Subcutaneous abdominal adipose tissue (tissue), 5 donors: Measurements from ENCODE around the gene GTF2H2C.
A peak's percentile ranks its signal among the peaks of the same experiment; 100 is the strongest.
"Not testable (repeated sequence)": the region's sequence is repeated elsewhere in the genome, so short reads cannot be mapped to it uniquely, and the experiment has no call there.

Experiments used
- H3K27ac ChIP-seq: one replicate; pipeline ENCODE4 v1.7.0; 2013; ENCODE audit warnings: low read depth, mild to moderate bottlenecking, inconsistent platforms, low read length, moderate library complexity
- H3K27me3 ChIP-seq, 5 donors: one replicate each; pipeline ENCODE4 v1.7.0; 2013; ENCODE audit warnings: low read length in 5 of 5, inconsistent platforms in 1 of 5; ENCODE audit not compliant: control insufficient read depth in 5 of 5, insufficient read depth in 4 of 5
- H3K36me3 ChIP-seq, 5 donors: one replicate each; pipeline ENCODE4 v1.7.0; 2013; ENCODE audit warnings: low read length in 5 of 5; ENCODE audit not compliant: control insufficient read depth in 5 of 5, insufficient read depth in 5 of 5
- H3K4me1 ChIP-seq, 5 donors: one replicate each; pipeline ENCODE4 v1.7.0; 2013; ENCODE audit warnings: low read length in 5 of 5, mild to moderate bottlenecking in 3 of 5, moderate library complexity in 1 of 5; ENCODE audit not compliant: control insufficient read depth in 5 of 5, insufficient read depth in 5 of 5
- H3K4me3 ChIP-seq, 5 donors: one replicate each; pipeline ENCODE4 v1.7.0; 2013; ENCODE audit warnings: low read length in 5 of 5, low read depth in 1 of 5
- H3K9ac ChIP-seq, 5 donors: one replicate each; pipeline ENCODE4 v1.7.0; 2013; ENCODE audit warnings: low read length in 5 of 5, mild to moderate bottlenecking in 4 of 5, moderate library complexity in 3 of 5
- H3K9me3 ChIP-seq, 5 donors: one replicate each; pipeline ENCODE4 v1.7.0; 2013; ENCODE audit warnings: low read length in 5 of 5; ENCODE audit not compliant: control insufficient read depth in 5 of 5
- donor health status: healthy.
- donor health status: healthy.
- donor health status: healthy.
- donor health status: healthy.
- donor health status: healthy.

GTF2H2C gene

DNA sequence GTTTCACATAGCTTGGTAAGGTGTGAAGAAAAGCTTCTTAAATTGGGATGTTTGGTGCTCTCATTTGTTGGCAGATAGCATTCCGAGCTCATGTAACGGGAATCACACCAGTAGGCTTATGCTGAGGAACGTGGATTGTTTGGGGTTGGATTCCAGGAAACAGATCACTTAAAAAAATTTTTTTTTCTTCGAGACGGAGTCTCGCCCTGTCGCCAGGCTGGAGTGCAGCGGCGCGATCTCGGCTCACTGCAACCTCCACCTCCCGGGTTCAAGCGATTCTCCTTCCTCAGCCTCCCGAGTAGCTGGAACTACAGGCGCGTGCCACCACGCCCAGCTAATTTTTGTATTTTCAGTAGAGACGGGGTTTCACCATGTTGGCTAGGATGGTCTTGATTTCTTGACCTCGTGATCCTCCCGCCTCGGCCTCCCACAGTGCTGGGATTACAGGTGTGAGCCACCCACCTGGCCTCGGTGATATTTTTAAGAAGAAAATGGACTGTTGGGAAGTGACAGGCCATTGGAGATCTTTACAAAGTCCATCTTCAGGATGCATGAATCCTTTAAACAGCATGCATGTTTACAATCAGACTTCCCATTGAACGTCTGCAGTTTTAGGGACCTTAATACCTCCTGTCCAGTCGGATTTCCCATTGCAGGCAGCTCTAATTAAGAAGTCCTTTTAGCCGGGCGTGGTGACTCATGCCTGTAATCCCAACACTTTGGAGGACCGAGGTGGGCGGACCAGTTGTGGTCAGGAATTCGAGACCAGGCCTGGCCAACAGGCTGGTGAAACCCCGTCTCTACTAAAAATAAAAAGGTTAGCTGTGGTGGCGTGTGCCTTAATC, 818 bp downstream of the GTF2H2C start:
- H3K27ac ChIP-seq, H3K4me1 ChIP-seq, H3K9ac ChIP-seq, H3K27me3 ChIP-seq, H3K36me3 ChIP-seq, H3K9me3 ChIP-seq: not testable (repeated sequence)
- peak overlapping the region in 2 of 5 donors; percentile 40 to 44 for H3K4me3 ChIP-seq

- H3K9ac ChIP-seq, H3K27me3 ChIP-seq, H3K4me3 ChIP-seq, H3K9me3 ChIP-seq, H3K4me1 ChIP-seq, H3K36me3 ChIP-seq, H3K27ac ChIP-seq: not testable (repeated sequence)
These were observed 6.2 kb downstream of the GTF2H2C start for GRCh38 chr5:69566172-69566571.

- H3K4me1 ChIP-seq, H3K9me3 ChIP-seq, H3K4me3 ChIP-seq, H3K9ac ChIP-seq, H3K36me3 ChIP-seq, H3K27me3 ChIP-seq, H3K27ac ChIP-seq: not testable (repeated sequence)
These were observed 8.1 kb downstream of the GTF2H2C start for GRCh38 chr5:69568072-69568471.

- not testable (repeated sequence) for H3K4me3 ChIP-seq, H3K9me3 ChIP-seq, H3K27ac ChIP-seq, H3K27me3 ChIP-seq, H3K4me1 ChIP-seq, H3K36me3 ChIP-seq, H3K9ac ChIP-seq
These were observed 23.4 kb downstream of the GTF2H2C start for GRCh38 chr5:69583356-69583755.

DNA sequence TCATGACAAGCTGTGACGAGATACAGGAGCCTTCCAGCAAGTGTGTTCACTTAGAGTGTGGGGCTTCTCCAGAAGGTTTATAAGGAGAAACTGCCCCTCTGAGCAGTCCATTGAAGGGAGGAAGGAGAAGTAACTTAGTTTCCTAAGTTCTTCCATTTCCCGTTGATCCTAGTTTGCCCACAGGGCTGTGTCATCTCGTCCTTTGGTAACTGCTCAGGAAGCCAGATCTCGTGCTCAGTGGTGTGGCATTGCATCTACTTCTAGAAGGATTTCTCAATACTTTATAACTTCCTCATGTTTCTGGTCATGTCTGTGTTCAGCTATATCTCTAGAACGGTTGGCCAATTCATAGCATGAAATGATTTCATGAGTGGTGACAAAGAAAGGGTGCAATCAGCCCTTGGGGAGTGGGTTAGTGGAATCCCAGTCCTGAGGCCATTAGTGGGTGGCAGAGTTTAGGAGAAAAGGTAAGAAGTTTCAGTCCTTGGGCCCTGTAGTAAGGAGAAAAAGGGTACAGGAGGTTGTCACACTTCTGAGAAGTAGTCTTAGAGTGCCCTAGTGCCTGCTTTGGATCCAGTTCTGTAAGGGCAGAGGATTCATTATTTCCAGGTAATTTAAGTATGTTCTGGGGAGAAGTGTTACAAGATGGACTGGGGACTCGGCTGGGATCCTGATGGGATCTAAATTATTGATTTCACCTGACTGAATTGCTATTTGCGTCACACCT, 36.3 kb downstream of the GTF2H2C start:
- H3K9me3 ChIP-seq, H3K9ac ChIP-seq, H3K4me1 ChIP-seq, H3K27ac ChIP-seq, H3K27me3 ChIP-seq, H3K36me3 ChIP-seq, H3K4me3 ChIP-seq: not testable (repeated sequence)

DNA sequence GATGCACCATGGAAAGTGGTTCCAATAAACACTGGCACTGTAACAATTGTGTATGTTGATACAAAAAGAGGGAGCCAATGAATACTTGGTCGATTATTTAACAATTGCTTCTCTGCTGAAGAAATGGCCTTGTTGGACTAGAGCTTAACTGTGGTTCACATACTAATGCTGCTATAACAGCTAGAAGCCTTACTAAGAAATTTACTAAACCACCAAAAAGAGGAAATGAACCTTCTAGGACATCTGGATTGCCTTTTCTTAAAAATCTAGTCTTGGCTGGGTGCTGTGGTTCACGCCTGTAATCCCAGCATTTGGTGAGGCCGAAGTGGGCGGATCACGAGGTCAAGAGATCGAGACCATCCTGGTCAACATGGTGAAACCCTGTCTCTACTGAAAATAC, 42.0 kb downstream of the GTF2H2C start:
- not testable (repeated sequence) for H3K27ac ChIP-seq, H3K27me3 ChIP-seq, H3K9ac ChIP-seq, H3K36me3 ChIP-seq, H3K9me3 ChIP-seq, H3K4me1 ChIP-seq, H3K4me3 ChIP-seq

DNA sequence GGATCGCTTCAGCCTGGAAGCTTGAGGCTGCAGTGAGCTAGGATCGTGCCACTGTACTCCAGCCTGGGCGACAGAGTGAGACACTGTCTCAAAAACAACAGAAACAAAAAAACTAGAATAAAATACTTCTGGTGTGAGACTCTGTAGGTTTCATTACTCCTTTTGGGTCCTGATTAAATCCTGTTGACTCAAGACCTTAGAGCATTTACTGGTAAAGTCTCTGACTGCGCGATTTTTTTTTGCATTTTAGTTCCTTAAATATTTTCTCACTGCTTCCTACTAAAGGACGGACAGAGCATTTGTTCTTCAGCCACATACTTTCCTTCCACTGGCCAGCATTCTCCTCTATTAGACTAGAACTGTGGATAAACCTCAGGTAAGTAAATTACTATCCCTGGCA, 46.8 kb downstream of the GTF2H2C start:
- H3K27ac ChIP-seq, H3K4me1 ChIP-seq, H3K9ac ChIP-seq, H3K27me3 ChIP-seq, H3K9me3 ChIP-seq, H3K4me3 ChIP-seq, H3K36me3 ChIP-seq: not testable (repeated sequence)

- H3K9ac ChIP-seq, H3K4me1 ChIP-seq, H3K36me3 ChIP-seq, H3K27me3 ChIP-seq, H3K27ac ChIP-seq, H3K4me3 ChIP-seq, H3K9me3 ChIP-seq: not testable (repeated sequence)
These were observed 47.8 kb downstream of the GTF2H2C start for GRCh38 chr5:69607750-69608149.

DNA sequence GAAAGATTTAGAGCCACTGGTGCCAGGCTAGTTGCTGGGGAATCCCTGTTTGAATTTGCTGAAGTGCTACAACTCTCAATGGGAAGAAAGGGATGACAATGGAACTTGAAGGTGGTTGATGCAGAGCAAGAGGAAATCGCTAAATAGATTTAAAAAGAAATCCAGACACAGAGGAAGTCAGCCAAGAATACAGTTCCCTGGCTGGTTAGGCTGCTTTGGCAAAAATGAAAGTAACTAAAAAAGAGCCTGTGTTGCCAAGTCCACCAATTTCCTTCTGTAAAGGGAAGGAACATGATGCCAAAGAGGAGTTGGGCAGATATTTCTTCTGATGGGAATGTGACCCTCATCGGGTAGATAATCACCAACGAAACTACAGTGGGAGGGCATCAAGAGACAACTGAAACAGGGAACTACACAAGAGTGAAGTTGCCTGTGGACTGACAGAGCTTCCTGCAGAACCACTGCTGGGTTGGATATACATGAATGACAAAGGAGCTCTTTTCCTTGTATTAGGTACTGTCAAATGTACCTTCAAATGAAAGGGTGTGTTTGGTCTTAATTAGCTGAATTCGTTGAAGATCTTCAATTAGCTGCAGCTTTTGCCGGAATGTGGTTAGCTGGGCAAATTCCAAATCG, 49.0 kb downstream of the GTF2H2C start:
- H3K36me3 ChIP-seq, H3K27ac ChIP-seq, H3K4me1 ChIP-seq, H3K9ac ChIP-seq, H3K4me3 ChIP-seq, H3K9me3 ChIP-seq, H3K27me3 ChIP-seq: not testable (repeated sequence)

GRCh38 chr5:69614843-69615242, 54.9 kb downstream of the GTF2H2C start:
- not testable (repeated sequence) for H3K27me3 ChIP-seq, H3K4me3 ChIP-seq, H3K36me3 ChIP-seq, H3K9ac ChIP-seq, H3K9me3 ChIP-seq, H3K27ac ChIP-seq, H3K4me1 ChIP-seq
